ENCODE results near the gene EPB41L1.

Gene EPB41L1

DNA sequence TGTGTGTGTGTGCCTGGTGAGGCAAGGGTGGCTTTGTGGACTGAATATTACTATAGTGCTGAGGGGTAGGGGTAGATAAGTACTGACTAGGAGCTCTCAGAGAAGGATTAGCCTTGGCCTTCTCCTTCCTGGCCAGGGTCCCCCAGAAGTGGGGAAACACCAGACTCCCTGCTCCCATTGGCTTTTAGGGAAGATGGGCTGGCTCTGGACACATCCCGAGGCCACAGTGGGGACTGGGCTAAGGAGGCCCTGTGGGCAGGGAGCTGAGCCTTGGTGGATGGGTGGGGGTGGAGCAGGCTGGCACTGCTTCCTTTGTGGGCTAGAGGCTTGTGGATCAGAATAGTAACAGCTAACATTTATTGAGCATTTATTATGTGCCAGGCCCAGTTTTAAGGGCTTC is 3.1 kb downstream of the EPB41L1 start:
- DNase-seq: no peak

DNA sequence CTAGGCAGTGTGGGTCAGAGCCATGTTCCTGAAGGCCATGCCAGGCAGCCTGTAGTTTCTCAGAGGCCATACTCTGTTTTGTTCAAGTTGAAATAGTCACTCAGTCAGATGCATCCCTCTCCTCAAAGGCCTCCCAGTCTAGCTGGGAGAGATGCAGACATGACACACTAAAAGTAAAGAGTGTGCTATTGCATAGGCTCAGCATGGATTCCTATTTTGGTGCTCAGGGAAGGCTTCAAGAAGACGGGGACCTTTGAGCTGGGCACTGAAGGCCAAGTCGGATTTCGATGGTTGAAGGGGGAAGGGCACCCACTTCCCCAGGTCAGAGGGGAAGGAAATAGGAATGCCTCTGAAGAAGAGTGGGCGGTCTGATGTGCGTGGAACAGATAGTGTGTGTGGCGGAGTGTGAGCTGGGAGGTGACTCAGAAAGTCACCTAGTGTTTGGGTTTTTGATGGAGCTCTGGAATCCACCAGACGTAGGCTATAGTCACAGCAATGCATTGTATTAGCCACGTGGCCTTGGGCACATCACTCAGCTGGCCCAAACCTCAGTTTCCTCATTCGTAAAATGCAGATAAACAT is 3.7 kb downstream of the EPB41L1 start:
- no peak for DNase-seq

DNA sequence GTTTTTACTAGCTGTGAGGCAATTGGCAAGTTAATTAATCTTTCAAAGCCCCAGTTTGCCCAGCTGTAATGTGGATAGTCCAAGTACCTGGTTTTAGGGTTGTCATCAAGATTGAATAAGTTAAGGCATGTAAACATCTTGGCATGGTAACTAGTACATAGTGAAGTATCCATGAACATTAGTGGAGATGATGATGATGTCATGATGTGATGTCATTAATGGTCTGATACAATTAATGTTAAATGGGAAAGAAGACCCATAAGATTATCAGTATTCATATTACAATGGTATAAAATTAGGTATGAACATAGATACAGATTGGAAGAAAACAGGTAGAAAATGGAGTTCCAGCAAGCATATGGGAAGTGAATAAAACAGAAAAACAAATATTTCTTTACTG is 5.3 kb downstream of the EPB41L1 start:
- DNase-seq: no peak

DNA sequence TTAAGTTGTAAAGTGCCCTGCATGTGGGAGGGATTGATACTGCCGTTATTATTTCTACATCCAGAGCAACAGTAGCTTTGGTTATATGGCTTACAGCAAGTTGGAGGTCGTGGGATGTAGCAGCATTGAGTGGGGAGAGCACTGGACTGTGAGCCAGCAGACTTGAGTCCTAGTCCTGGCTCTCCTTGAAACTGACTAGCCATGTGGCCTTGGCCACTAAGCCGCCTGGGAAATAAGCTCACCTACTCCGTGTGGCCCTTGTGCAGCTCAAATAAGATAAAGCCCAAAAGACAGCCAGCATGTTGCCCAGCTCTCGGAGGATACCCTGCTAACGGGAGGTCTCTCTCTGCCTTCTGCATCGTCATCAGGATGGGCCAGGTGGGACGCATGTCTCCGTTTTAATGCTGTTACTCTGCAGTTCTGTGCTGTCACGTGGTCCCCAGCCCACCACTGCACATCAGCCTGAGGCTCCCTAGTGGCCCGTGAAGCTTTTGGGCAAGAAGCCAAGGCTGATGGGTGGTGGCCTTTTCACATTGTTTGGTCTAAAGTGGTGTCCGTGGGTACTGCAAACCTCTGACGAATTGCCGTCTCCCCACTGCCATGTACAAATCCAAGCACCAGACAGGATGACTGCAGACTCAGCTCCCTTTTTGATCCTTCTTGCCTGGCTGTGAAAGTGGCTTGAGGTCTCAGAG is 7.9 kb downstream of the EPB41L1 start:
- no peak for DNase-seq

DNA sequence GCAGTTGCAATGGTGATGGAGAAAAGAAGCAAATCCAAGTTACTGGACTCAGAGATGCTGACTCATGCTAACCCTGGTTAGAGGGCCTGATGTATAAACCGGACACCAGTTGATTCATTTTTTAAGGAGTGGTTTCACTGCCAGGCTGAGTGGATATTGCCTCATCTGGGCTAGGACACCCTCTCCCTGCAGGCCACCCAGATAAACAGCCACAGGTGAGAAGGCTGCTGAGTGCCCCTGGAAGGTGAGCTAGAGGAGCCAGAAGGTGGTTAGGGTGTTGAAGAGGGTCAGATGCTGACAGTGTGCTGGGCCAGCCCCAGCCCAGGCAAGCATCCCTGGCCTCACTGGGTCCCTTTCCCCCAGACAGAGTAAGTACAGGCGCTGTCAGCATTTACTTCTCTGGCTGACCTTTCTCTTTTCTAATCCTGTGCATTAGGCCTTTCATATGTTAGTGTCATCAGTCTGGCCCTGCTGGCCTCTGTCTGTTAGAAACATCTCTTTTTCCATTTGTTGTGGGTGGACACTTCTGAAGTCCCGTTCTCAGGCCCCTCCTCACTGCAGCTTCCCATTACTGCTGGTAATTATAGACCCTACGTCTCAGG is 13.5 kb downstream of the EPB41L1 start:
- no peak for DNase-seq

DNA sequence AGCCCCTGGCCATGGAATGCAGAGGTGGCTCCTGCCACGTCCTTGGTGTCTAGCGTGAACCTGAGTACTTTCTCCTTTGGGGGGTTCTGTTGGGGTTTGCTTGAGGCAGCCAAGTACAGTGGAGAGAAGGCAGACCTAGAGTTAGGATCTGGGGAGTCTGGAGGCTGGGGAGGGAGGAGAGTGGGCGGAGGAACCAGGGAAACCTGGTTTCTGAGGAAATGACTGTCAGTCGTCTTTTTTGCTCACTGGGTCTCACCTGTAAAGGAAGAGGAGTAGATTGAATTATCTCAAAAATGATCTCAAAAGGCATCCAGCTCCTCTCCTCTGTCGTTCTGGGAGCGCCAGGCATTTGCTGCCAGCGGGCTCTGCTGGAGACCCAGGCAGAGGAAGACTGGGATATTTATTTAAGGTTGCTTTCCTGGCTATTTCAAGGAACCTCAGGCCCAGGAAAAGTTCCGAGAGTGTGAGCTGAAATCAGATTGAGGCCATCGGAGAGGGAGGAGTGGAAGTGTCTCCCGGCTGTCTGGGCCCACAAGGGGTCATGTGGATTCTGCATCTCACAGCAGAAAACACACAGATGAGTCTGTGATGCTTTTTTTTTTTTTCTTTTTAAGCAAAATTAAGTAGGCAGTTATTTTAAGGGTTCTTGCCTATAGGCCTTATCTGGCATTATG is 16.1 kb downstream of the EPB41L1 start:
- DNase-seq: no peak

DNA sequence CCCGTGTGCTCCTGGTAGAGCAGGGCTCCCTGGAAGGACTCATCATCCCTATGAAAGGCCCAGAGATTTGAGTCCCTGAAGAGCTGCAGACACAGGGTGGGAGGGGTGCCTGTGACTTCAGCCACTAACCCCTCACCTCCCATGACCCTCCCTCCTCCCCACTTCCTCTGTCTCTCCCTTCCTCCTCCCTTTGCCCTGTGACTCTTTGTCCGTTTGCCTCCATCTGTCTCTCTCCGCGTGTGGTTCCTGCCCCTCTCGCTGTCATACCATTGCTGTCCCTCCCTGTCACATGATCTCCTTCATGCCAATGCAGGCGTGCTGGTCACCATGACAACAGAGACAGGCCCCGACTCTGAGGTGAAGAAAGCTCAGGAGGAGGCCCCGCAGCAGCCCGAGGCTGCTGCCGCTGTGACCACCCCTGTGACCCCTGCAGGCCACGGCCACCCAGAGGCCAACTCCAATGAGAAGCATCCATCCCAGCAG is 19.0 kb downstream of the EPB41L1 start:
- no peak for DNase-seq

DNA sequence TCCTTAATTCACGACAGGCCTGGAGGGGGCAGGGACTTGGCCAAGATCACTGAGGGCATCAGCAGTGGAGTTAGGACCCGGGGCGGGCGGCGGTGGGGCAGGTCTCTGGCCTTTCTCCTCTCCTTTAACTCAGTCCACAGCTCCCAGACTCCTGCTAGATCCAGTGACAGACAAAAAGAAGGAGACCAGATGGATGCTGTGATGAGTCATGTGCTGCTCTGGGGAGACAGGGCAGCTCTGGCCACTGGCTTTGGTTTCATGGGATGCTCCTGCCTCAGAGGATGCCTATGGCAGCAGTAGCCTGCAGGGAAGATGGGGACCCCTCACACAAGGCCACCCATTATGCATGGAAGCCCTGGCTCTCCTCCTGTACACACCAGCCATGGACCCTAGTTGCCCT is 20.5 kb downstream of the EPB41L1 start:
- no peak for DNase-seq

DNA sequence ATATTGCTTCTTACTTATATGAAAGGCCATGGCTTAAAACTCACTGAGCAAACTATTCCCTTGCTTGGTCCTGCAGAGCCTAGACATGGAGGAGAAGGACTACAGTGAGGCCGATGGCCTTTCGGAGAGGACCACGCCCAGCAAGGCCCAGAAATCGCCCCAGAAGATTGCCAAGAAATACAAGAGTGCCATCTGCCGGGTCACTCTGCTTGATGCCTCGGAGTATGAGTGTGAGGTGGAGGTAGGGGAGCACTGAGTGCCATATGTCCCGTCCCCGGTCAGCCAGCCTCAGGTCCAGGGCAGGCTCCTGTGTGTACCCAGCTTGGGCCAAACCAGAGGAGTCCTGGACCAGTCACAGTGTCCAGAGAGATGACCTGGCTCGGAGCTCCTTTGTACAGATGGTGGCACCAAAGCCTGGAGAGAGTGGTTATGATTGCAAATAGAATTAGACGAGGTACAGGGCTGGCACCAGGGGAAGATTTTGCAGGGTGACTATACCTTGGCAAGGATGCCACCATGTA is 21.0 kb downstream of the EPB41L1 start:
- no peak for DNase-seq

DNA sequence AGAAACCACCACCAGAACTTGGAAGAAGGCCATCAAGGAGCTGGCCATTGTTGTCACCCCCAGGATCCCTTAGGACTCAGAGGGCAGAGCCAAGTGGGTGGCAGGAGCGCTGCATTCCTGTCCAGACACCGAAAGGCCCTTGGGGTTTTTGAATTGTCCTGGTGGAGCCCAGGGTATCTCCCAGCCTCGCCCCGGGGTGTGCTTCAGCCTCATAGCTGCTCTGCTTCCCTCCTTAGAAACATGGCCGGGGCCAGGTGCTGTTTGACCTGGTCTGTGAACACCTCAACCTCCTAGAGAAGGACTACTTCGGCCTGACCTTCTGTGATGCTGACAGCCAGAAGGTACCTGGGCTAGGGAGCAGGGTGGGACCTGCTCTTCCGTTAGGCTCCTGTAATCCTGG is 23.2 kb downstream of the EPB41L1 start:
- no peak for DNase-seq

DNA sequence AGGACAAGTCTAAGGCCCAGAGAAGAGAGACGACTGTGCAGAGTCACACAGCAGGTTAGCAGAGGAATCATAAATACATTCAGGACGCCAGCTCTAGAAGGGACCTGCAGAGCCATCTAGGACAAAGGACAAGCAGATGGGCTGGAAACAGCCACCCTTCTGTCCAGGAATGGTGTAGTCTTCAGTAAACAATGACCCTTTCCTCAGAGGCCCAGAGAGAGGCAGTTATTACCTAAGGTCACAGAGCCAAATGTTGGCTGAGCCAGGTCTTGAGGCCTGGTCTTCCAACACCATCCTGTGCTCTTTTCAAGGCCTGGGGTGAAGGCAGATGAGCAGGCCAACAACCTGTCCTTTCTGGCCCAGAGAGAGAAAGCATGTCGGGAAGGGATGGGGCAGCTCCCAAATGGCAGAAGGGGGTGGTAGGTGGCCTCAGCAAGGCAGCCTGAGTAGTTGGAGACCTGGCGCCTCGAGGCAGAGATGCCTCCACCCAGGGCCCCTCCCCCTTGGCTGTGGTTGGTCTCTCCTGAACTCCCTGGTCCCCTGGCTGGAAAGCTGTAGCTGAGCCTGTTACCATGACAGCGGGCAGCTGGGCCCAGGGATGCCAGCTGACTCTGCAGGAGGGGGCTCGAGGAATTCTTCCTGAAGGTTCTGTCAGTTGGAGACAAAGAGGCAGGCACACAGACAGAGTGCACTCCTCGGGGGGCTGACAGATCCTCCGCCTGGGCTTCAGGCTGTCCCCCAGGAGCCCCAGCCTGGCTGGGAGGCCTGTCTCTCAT is 24.8 kb downstream of the EPB41L1 start:
- no peak for DNase-seq

DNA sequence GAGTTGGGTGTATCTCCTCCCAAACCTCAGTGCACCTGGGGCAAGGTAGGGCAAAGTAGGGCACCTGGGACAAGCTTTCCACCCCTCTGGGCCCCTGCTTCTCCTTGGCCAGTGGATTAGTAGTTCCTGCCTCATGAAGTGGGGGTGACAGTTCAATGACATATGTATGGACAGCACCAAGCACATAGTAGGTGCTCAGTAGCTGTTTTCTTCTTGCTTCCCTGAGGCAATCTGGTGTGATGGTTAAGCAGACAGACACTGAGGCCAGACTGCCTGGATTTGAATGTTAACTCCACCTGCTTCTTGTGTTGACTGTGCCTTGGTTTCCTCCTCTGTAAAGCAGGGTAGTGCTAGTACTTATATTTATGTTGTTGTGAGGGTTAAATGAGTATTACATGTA is 25.8 kb downstream of the EPB41L1 start:
- DNase-seq: no peak

DNA sequence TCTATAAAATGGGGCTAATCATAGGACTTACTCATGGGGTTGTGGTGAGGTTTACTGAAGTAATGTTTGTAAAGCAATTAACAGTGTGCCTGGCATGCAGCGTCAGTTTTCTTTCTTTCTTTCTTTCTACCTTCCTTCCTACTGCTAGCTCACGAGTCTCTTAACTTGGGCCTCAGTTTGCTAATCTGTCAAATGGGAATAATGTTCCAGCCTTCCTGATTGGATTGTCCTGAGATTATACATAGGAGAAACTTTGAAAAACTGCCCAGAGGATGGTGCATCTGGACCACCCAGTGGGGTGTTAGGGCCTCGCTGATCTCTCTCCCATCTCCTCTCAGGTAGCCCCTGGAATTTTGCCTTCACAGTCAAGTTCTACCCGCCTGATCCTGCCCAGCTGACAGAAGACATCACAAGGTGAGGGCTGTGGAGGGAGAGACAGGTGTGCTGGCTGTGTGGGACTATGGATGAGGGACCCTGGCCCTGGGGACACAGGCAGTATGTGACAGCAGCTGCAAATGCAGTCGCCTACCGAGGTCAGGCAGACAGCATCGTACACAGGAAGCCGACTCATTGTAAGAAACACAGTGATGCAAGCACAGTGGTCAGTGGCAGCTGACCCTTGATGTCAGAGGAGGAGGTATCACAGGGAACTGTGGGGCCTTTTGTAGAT is 27.5 kb downstream of the EPB41L1 start:
- no peak for DNase-seq

DNA sequence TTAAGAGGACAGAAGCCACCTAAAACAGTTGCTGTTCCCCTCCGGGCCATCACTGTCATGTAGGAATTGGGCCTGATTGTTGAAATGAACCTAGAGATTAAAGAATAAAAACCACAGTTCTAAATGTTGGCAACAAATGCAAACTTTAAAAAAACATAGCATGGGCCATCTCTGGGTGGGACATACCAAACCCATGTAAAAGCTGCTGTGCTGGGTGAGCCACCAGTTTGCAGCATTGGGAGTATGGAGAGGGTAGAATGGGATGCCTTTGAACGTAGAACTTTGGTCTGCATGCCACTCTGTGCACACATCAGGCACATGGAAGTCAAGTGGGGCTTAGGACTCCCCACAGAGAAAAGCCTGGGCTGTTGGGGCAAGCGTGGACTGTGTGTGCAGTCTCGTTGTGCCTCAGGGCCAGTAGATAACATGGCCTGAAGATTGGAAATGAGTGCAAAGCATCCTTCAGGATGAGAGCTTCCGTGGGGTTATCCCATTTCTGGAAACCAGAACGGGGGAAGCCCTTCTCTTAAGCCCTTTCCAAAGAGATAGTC is 28.1 kb downstream of the EPB41L1 start:
- no peak for DNase-seq

DNA sequence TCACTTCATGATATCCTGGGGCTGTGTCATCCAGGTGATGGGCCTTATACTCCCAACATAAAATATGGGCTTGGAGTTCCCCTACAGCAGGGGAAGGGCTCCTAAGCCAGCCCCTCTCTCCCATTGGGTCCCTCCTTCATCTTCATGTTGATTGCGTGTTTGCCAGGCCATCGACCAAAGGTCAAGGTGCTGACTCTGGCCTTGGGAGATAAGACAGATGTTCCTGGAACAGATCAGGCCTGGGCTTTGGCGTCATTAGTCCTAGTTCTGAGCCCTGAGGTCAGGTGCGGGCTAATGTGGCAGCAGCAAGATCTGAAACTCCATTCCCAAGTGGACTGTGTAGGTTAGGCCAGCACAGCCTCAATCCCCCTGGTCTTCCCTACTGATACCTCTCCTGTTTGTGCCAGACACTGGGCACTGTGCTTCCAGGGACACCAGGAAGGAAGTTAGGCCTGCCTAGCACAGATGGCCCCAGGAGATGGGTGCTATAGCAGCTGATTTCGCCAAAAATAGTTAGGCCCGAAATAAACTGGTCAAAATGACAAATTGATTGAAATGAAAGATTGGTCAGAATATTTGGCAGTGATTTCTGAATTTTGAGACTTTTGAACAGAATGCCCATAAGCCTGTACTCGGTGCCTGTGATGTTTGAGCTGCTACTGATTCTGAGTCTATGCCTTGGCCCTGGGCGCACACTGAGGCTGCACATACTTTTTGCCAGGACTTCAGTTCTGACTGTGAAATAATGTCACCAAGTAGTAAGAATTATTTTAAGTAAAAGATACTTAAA is 28.8 kb downstream of the EPB41L1 start:
- DNase-seq: no peak

DNA sequence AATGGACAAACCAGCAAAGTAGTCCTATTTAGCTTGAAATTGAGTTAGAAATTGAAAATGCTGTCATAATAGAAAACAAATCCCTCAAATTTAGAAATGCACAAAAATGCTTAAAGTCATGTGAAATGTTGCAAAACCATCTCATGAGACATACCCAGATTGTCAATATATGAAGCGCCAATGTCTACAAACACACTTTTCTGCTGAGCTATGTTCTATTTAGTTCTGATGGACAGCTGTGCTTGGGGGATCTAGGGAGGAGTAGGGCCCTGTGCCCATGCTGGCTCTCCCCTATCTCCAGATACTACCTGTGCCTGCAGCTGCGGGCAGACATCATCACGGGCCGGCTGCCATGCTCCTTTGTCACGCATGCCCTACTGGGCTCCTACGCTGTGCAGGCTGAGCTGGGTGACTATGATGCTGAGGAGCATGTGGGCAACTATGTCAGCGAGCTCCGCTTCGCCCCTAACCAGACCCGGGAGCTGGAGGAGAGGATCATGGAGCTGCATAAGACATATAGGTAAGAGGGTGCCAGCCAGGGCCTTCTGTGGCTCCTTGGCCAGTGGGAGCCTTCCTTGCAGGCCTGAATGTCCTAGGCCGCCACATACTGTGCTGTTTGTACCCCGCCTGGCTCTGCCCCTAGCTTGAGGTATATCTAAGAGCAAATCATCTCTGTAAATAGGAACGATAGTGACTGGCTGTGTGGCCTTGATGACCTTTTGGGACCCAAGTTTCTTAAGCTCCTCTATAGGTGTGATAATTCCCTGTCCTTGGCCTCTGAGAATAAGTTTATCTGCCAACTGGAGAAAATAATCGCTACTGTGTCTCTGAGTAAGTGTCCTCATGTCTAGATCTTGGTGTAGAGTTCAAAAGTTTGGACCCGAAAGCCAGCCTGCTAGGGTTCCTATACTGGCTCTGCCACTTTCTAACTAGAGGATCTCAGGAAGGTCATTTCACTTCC is 30.6 kb downstream of the EPB41L1 start:
- no peak for DNase-seq

DNA sequence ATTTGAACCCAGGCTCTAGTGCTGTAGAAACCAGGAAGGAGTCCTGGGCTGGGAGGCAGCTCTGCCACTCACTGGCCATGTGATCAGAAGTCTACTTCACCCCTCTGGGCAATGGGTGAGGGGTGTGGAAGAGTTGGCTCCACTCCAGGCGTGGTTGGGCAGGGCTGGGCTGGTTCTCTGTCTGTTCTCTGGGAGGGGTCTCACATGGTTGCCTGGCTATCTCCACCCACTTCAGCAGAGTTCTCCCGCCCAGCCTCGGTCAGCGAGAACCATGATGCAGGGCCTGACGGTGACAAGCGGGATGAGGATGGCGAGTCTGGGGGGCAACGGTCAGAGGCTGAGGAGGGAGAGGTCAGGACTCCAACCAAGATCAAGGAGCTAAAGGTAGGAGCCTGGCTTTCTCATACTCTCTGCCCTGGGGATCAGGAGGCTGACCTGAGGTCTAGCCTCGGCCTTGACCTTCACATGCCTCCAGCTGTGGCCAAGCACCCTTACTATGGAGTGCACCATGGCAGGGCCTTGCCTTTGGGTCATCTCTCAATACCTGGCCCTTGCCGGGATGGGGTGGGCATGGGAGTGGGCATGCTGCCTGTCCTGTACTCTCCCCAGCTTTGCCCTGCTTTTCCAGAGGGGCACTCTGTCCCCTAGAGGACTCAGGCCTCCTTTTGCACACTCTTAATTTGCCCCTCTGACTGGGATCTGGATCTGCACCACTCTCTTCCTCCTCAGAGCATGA is 39.6 kb downstream of the EPB41L1 start:
- DNase-seq: no peak

DNA sequence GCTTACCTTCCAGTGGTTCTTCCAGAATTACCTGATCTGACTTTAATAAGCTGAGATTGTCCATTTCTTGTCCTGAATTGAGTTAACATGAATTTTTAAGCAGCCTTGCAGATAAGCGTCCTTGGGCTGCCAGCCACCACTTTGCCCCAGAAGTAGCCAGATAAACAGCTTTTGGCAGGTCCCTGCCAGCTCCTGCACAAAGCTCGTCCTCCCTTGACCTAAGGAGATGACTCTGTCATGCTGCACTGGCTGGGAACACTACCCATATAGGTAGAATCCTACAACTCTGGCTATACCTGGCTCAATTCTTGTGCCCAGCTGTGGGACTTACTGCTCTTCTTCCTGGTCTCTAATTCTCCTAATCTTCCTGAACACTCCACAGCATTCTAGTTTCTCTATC is 42.1 kb downstream of the EPB41L1 start:
- no peak for DNase-seq

DNA sequence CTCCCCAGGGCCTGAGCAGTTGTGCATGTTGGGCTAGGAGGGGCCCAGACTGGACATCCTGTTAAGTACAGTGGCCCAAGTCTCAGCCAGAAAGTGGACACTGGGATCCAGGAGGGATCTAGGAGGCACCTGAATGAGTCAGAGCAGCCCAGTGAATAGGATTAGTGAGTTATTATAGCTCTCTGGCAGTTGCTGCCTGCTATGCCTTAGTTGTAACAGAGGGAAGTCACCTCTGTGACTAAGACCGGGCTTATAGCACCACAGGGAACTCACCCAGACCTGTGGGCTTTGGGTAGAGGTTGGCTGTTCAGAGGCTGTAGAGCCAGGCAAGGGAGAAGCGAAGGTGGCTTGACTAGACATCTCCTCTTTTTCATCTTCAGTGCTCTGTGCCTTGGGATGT is 42.7 kb downstream of the EPB41L1 start:
- no peak for DNase-seq

All from activated CD4-positive, CD25-positive, alpha-beta regulatory T cell treated with anti-CD3 and anti-CD28 coated beads, Interleukin-2, amount 50 U/mL, for 72 hours (primary cell).